GM12878 (cell line): ENCODE results near the gene IL17B. TPM values are rescaled to one million over a fixed set of nuclear protein-coding genes. Genes with fewer than 3 reads are reported as not detected.

Source experiments
- EED ChIP-seq: sonication (generic); IDR thresholded peaks from 2 replicates; pipeline ENCODE4 v1.6.1; 2016; ENCODE audit warnings: antibody characterized with exemption, low read depth
- EZH2 ChIP-seq: IDR thresholded peaks from 2 replicates; pipeline ENCODE4 v1.6.1; 2012; ENCODE audit warnings: low read depth, mild to moderate bottlenecking, control low read depth, inconsistent platforms, low read length, borderline replicate concordance; ENCODE audit not compliant: control insufficient read depth
- MXI1 ChIP-seq: fragments of 150-350 bp; IDR thresholded peaks from 2 replicates; pipeline ENCODE4 v1.6.1; 2011; ENCODE audit warnings: low read depth, mild to moderate bottlenecking, inconsistent platforms, low read length, improper control_type of control experiment
- POLR2AphosphoS2 ChIP-seq: IDR thresholded peaks from 2 replicates; pipeline ENCODE4 v1.6.1; 2011; ENCODE audit warnings: low read depth, mild to moderate bottlenecking, low read length, improper control_type of control experiment, moderate library complexity
- STAT3 ChIP-seq: IDR thresholded peaks from 2 replicates; pipeline ENCODE4 v1.6.1; 2011; ENCODE audit warnings: low read depth, low read length, improper control_type of control experiment
- polyA plus RNA-seq, 11 experiments: library from polyadenylated mRNA; depleted of rRNA in 4 of 11; unstranded in 6 of 11; stranded (reverse) in 5 of 11; fragments of >200 nt; fragmentation: Nextera tagmentation in 4 of 11; fragmentation: Illumina TruSeq in 1 of 11; extraction: Ambion mirVana in 4 of 11; extraction: Trizol in 1 of 11; gene quantifications; 1 replicate in 1 of 11; 2 replicates in 10 of 11; pipeline versions ENCODE4 v1.2.1 to v1.2.3, GENCODE V29; 2011 to 2016; ENCODE audit warnings: inconsistent platforms in 2 of 11, missing spikeins in 2 of 11, low read depth in 1 of 11
- total RNA-seq, 4 experiments: library from RNA; depleted of rRNA in 3 of 4; stranded (reverse); fragments of >200 nt in 3 of 4; fragmentation: Illumina TruSeq in 1 of 4; extraction: Trizol in 1 of 4; gene quantifications; 2 replicates each; pipeline versions ENCODE4 v1.2.1 to v1.2.3, GENCODE V29; 2013 to 2021
- TF ChIP-seq, protein P1 (sequence below): IDR thresholded peaks from 2 replicates; pipeline ENCODE4 v1.6.1; 2012; ENCODE audit warnings: low read length, inconsistent platforms
- TF ChIP-seq, protein P2 (sequence below): fragments of 450-650 bp; IDR thresholded peaks from 2 replicates; pipeline ENCODE4 v1.6.1; 2018; ENCODE audit warnings: mild to moderate bottlenecking, low read depth, moderate library complexity; ENCODE audit not compliant: partially characterized antibody
- TF ChIP-seq, protein P3 (sequence below): IDR thresholded peaks from 2 replicates; pipeline ENCODE4 v1.6.1; 2012; ENCODE audit warnings: low read depth, low read length, improper control_type of control experiment
- TF ChIP-seq, protein P4 (sequence below): IDR thresholded peaks from 2 replicates; pipeline ENCODE4 v1.6.1; 2012; ENCODE audit warnings: low read depth, low read length, improper control_type of control experiment
- TF ChIP-seq, protein P5 (sequence below): fragments of 450-650 bp; IDR thresholded peaks from 2 replicates; pipeline ENCODE4 v1.6.1; 2017; ENCODE audit warnings: mild to moderate bottlenecking, moderate library complexity
- TF ChIP-seq, protein P6 (sequence below): IDR thresholded peaks from 2 replicates; pipeline ENCODE4 v1.6.1; 2012; ENCODE audit warnings: mild to moderate bottlenecking, low read depth, low read length
- TF ChIP-seq, protein P7 (sequence below): IDR thresholded peaks from 2 replicates; pipeline ENCODE4 v1.6.1; 2011; ENCODE audit warnings: mild to moderate bottlenecking, low read depth, low read length, moderate library complexity; ENCODE audit not compliant: insufficient replicate concordance

IL17B gene
- total and polyA plus RNA-seq, 10 of the 15 experiments (the other 5 are each of a cell fraction or from before 2014, with no cell fraction given), result not detected

DNA sequence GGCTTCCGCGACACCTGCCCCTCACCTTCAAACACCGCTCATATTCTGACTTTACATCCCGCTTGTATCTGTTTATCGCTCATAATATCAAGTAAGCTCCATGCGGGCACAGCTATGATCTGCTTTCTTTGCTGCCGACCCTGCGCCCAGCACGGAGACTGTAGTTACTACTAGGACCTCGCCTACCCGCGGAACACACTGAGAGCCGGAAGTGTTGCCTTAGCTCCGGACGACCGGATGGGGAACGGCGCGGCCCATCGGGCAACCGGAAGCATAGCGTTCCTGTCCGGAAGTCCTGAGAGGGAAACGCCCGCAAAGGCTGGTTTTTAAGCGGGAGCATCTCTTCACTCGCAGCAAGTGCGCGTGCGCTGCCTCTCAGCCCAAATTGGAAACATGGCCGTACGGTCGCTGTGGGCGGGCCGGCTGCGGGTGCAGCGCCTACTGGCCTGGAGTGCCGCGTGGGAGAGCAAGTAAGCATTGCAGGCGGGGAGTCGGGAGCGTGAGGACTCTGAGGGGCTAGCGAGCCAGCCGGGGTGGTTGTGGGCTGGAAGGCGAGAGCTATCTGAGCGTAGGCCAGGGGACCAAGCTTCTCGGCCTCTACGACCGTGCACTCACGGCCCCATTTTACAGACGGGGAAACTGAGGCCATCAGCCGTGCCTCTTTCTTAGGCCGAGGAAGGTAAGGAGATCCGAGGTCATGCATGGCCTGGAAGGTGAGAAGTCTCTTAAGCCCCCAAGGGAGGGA, 33.8 kb downstream of the IL17B start, which contains the start of gene GRPEL2 (continued):
- TF ChIP-seq, protein P1, sequence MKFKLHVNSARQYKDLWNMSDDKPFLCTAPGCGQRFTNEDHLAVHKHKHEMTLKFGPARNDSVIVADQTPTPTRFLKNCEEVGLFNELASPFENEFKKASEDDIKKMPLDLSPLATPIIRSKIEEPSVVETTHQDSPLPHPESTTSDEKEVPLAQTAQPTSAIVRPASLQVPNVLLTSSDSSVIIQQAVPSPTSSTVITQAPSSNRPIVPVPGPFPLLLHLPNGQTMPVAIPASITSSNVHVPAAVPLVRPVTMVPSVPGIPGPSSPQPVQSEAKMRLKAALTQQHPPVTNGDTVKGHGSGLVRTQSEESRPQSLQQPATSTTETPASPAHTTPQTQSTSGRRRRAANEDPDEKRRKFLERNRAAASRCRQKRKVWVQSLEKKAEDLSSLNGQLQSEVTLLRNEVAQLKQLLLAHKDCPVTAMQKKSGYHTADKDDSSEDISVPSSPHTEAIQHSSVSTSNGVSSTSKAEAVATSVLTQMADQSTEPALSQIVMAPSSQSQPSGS, result no peak
- TF ChIP-seq MXI1 (peak; percentile 89), POLR2AphosphoS2 (peak; percentile 88; the same call in 1 of the 2 replicates), EZH2 (no peak), STAT3 (0 out of 2 replicates have a peak, but pooled peaks have one; percentile 47), EED (peak; percentile 58)
- TF ChIP-seq, protein P2, sequence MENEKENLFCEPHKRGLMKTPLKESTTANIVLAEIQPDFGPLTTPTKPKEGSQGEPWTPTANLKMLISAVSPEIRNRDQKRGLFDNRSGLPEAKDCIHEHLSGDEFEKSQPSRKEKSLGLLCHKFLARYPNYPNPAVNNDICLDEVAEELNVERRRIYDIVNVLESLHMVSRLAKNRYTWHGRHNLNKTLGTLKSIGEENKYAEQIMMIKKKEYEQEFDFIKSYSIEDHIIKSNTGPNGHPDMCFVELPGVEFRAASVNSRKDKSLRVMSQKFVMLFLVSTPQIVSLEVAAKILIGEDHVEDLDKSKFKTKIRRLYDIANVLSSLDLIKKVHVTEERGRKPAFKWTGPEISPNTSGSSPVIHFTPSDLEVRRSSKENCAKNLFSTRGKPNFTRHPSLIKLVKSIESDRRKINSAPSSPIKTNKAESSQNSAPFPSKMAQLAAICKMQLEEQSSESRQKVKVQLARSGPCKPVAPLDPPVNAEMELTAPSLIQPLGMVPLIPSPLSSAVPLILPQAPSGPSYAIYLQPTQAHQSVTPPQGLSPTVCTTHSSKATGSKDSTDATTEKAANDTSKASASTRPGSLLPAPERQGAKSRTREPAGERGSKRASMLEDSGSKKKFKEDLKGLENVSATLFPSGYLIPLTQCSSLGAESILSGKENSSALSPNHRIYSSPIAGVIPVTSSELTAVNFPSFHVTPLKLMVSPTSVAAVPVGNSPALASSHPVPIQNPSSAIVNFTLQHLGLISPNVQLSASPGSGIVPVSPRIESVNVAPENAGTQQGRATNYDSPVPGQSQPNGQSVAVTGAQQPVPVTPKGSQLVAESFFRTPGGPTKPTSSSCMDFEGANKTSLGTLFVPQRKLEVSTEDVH, result peak; percentile 95
- TF ChIP-seq, protein P3, sequence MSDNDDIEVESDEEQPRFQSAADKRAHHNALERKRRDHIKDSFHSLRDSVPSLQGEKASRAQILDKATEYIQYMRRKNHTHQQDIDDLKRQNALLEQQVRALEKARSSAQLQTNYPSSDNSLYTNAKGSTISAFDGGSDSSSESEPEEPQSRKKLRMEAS, result peak; percentile 67; the same call in 1 of the 2 replicates
- TF ChIP-seq, protein P4, sequence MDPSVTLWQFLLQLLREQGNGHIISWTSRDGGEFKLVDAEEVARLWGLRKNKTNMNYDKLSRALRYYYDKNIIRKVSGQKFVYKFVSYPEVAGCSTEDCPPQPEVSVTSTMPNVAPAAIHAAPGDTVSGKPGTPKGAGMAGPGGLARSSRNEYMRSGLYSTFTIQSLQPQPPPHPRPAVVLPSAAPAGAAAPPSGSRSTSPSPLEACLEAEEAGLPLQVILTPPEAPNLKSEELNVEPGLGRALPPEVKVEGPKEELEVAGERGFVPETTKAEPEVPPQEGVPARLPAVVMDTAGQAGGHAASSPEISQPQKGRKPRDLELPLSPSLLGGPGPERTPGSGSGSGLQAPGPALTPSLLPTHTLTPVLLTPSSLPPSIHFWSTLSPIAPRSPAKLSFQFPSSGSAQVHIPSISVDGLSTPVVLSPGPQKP, result peak; percentile 99
- TF ChIP-seq, protein P5, sequence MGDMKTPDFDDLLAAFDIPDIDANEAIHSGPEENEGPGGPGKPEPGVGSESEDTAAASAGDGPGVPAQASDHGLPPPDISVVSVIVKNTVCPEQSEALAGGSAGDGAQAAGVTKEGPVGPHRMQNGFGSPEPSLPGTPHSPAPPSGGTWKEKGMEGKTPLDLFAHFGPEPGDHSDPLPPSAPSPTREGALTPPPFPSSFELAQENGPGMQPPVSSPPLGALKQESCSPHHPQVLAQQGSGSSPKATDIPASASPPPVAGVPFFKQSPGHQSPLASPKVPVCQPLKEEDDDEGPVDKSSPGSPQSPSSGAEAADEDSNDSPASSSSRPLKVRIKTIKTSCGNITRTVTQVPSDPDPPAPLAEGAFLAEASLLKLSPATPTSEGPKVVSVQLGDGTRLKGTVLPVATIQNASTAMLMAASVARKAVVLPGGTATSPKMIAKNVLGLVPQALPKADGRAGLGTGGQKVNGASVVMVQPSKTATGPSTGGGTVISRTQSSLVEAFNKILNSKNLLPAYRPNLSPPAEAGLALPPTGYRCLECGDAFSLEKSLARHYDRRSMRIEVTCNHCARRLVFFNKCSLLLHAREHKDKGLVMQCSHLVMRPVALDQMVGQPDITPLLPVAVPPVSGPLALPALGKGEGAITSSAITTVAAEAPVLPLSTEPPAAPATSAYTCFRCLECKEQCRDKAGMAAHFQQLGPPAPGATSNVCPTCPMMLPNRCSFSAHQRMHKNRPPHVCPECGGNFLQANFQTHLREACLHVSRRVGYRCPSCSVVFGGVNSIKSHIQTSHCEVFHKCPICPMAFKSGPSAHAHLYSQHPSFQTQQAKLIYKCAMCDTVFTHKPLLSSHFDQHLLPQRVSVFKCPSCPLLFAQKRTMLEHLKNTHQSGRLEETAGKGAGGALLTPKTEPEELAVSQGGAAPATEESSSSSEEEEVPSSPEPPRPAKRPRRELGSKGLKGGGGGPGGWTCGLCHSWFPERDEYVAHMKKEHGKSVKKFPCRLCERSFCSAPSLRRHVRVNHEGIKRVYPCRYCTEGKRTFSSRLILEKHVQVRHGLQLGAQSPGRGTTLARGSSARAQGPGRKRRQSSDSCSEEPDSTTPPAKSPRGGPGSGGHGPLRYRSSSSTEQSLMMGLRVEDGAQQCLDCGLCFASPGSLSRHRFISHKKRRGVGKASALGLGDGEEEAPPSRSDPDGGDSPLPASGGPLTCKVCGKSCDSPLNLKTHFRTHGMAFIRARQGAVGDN, result peak; percentile 76
- TF ChIP-seq, protein P6, sequence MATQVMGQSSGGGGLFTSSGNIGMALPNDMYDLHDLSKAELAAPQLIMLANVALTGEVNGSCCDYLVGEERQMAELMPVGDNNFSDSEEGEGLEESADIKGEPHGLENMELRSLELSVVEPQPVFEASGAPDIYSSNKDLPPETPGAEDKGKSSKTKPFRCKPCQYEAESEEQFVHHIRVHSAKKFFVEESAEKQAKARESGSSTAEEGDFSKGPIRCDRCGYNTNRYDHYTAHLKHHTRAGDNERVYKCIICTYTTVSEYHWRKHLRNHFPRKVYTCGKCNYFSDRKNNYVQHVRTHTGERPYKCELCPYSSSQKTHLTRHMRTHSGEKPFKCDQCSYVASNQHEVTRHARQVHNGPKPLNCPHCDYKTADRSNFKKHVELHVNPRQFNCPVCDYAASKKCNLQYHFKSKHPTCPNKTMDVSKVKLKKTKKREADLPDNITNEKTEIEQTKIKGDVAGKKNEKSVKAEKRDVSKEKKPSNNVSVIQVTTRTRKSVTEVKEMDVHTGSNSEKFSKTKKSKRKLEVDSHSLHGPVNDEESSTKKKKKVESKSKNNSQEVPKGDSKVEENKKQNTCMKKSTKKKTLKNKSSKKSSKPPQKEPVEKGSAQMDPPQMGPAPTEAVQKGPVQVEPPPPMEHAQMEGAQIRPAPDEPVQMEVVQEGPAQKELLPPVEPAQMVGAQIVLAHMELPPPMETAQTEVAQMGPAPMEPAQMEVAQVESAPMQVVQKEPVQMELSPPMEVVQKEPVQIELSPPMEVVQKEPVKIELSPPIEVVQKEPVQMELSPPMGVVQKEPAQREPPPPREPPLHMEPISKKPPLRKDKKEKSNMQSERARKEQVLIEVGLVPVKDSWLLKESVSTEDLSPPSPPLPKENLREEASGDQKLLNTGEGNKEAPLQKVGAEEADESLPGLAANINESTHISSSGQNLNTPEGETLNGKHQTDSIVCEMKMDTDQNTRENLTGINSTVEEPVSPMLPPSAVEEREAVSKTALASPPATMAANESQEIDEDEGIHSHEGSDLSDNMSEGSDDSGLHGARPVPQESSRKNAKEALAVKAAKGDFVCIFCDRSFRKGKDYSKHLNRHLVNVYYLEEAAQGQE, result no peak
- TF ChIP-seq, protein P7, sequence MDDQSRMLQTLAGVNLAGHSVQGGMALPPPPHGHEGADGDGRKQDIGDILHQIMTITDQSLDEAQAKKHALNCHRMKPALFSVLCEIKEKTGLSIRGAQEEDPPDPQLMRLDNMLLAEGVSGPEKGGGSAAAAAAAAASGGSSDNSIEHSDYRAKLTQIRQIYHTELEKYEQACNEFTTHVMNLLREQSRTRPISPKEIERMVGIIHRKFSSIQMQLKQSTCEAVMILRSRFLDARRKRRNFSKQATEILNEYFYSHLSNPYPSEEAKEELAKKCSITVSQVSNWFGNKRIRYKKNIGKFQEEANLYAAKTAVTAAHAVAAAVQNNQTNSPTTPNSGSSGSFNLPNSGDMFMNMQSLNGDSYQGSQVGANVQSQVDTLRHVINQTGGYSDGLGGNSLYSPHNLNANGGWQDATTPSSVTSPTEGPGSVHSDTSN, result no peak
